WTC11 (cell line): ENCODE measurements around the gene SART1. TPM values are rescaled to one million over a fixed set of nuclear protein-coding genes. Genes with fewer than 3 reads are reported as not detected.

ENCODE experiments used
- ATF1 ChIP-seq: sonication (generic); formaldehyde crosslinking; IDR thresholded peaks from 2 replicates; pipeline ENCODE4 v1.8.1; 2023; ENCODE audit warnings: mild to moderate bottlenecking, moderate library complexity, missing genetic modification reagents
- ATF2 ChIP-seq: sonication (generic); formaldehyde crosslinking; IDR thresholded peaks from 2 replicates; pipeline ENCODE4 v1.8.1; 2022; ENCODE audit warnings: low read depth, missing genetic modification reagents, borderline replicate concordance
- ATF3 ChIP-seq: sonication (generic); formaldehyde crosslinking; conservative IDR thresholded peaks from 2 replicates; pipeline ENCODE4 v1.8.1; 2022; ENCODE audit warnings: mild to moderate bottlenecking, missing genetic modification reagents
- CBFB ChIP-seq: sonication (generic); formaldehyde crosslinking; IDR thresholded peaks from 2 replicates; pipeline ENCODE4 v1.8.1; 2022; ENCODE audit warnings: mild to moderate bottlenecking, low read depth, missing genetic modification reagents
- CREB1 ChIP-seq: sonication (generic); formaldehyde crosslinking; IDR thresholded peaks from 2 replicates; pipeline ENCODE4 v1.8.0; 2023; ENCODE audit warnings: mild to moderate bottlenecking, missing genetic modification reagents
- E2F1 ChIP-seq: sonication (generic); formaldehyde crosslinking; IDR thresholded peaks from 2 replicates; pipeline ENCODE4 v1.8.0; 2022; ENCODE audit warnings: mild to moderate bottlenecking, missing genetic modification reagents
- ELF4 ChIP-seq: sonication (generic); formaldehyde crosslinking; IDR thresholded peaks from 2 replicates; pipeline ENCODE4 v1.8.1; 2022; ENCODE audit warnings: low read depth, mild to moderate bottlenecking, moderate library complexity, missing genetic modification reagents
- EMX1 ChIP-seq: fragments of 250-450 bp; sonication (Bioruptor Pico); IDR thresholded peaks from 2 replicates; pipeline ENCODE4 v1.8.0; 2021; ENCODE audit warnings: mild to moderate bottlenecking
- FOXP4 ChIP-seq: sonication (generic); formaldehyde crosslinking; IDR thresholded peaks from 2 replicates; pipeline ENCODE4 v1.8.0; 2022; ENCODE audit warnings: mild to moderate bottlenecking, missing genetic modification reagents
- GABPB1 ChIP-seq: sonication (generic); formaldehyde crosslinking; IDR thresholded peaks from 2 replicates; pipeline ENCODE4 v1.8.1; 2023; ENCODE audit warnings: mild to moderate bottlenecking, missing genetic modification reagents
- GTF2I ChIP-seq: fragments of 250-450 bp; sonication (Bioruptor Pico); conservative IDR thresholded peaks from 2 replicates; pipeline ENCODE4 v1.4.0; 2021; ENCODE audit warnings: mild to moderate bottlenecking
- HMGA2 ChIP-seq: fragments of 250-450 bp; sonication (Bioruptor Pico); IDR thresholded peaks from 2 replicates; pipeline ENCODE4 v1.4.0; 2021; ENCODE audit warnings: mild to moderate bottlenecking, moderate library complexity
- IRF2 ChIP-seq: sonication (generic); formaldehyde crosslinking; IDR thresholded peaks from 2 replicates; pipeline ENCODE4 v1.8.0; 2022; ENCODE audit warnings: low read depth, missing genetic modification reagents, borderline replicate concordance
- JAZF1 ChIP-seq: fragments of 250-450 bp; sonication (Bioruptor Pico); IDR thresholded peaks from 2 replicates; pipeline ENCODE4 v1.9.0; 2021; ENCODE audit warnings: moderate library complexity, mild to moderate bottlenecking, inconsistent platforms
- MLX ChIP-seq: sonication (generic); formaldehyde crosslinking; IDR thresholded peaks from 2 replicates; pipeline ENCODE4 v1.8.1; 2023; ENCODE audit warnings: mild to moderate bottlenecking, missing genetic modification reagents, moderate library complexity
- NFATC4 ChIP-seq: fragments of 250-450 bp; sonication (Bioruptor Pico); IDR thresholded peaks from 2 replicates; pipeline ENCODE4 v1.9.0; 2021; ENCODE audit warnings: mild to moderate bottlenecking
- NFYB ChIP-seq: sonication (generic); formaldehyde crosslinking; conservative IDR thresholded peaks from 2 replicates; pipeline ENCODE4 v1.8.0; 2022; ENCODE audit warnings: low read depth, missing genetic modification reagents
- NR2C2 ChIP-seq: sonication (generic); formaldehyde crosslinking; IDR thresholded peaks from 2 replicates; pipeline ENCODE4 v1.8.0; 2022; ENCODE audit warnings: mild to moderate bottlenecking, missing genetic modification reagents
- OVOL2 ChIP-seq: fragments of 250-450 bp; sonication (Bioruptor Pico); IDR thresholded peaks from 2 replicates; pipeline ENCODE4 v1.9.0; 2021; ENCODE audit warnings: mild to moderate bottlenecking, borderline replicate concordance
- SMAD4 ChIP-seq: sonication (generic); formaldehyde crosslinking; IDR thresholded peaks from 2 replicates; pipeline ENCODE4 v1.8.0; 2022; ENCODE audit warnings: mild to moderate bottlenecking, missing genetic modification reagents
- SP1 ChIP-seq: sonication (generic); formaldehyde crosslinking; conservative IDR thresholded peaks from 2 replicates; pipeline ENCODE4 v1.8.1; 2022; ENCODE audit warnings: missing genetic modification reagents
- TCF7 ChIP-seq: sonication (generic); formaldehyde crosslinking; IDR thresholded peaks from 2 replicates; pipeline ENCODE4 v1.8.0; 2022; ENCODE audit warnings: mild to moderate bottlenecking, low read depth, missing genetic modification reagents, moderate library complexity
- ZNF138 ChIP-seq: sonication (generic); formaldehyde crosslinking; conservative IDR thresholded peaks from 2 replicates; pipeline ENCODE4 v1.8.1; 2022; ENCODE audit warnings: mild to moderate bottlenecking, moderate library complexity, missing genetic modification reagents
- ZNF396 ChIP-seq: fragments of 250-450 bp; sonication (Bioruptor Pico); IDR thresholded peaks from 2 replicates; pipeline ENCODE4 v1.8.0; 2021; ENCODE audit warnings: mild to moderate bottlenecking, moderate library complexity, borderline replicate concordance
- ZNF671 ChIP-seq: fragments of 250-450 bp; sonication (Bioruptor Pico); IDR thresholded peaks from 2 replicates; pipeline ENCODE4 v1.8.0; 2021; ENCODE audit warnings: mild to moderate bottlenecking
- ZSCAN18 ChIP-seq: fragments of 250-450 bp; sonication (Bioruptor Pico); IDR thresholded peaks from 2 replicates; pipeline ENCODE4 v2.1.2; 2022; ENCODE audit warnings: mild to moderate bottlenecking, moderate library complexity
- total RNA-seq: library from RNA; stranded (reverse); gene quantifications from 3 replicates; pipeline ENCODE4 v1.2.3, GENCODE V29; 2021
- TF ChIP-seq, protein P1 (sequence below): fragments of 250-450 bp; sonication (Bioruptor Pico); conservative IDR thresholded peaks from 2 replicates; pipeline ENCODE4 v1.9.0; 2021; ENCODE audit warnings: mild to moderate bottlenecking
- TF ChIP-seq, protein P2 (sequence below): sonication (generic); formaldehyde crosslinking; IDR thresholded peaks from 2 replicates; pipeline ENCODE4 v1.8.1; 2022; ENCODE audit warnings: mild to moderate bottlenecking, missing genetic modification reagents, moderate library complexity, borderline replicate concordance
- TF ChIP-seq, protein P3 (sequence below): sonication (generic); formaldehyde crosslinking; IDR thresholded peaks from 2 replicates; pipeline ENCODE4 v1.8.0; 2022; ENCODE audit warnings: mild to moderate bottlenecking, missing genetic modification reagents

SART1 gene
- total RNA-seq, 1 experiment from 2014 or later, result 57.0 TPM

DNA sequence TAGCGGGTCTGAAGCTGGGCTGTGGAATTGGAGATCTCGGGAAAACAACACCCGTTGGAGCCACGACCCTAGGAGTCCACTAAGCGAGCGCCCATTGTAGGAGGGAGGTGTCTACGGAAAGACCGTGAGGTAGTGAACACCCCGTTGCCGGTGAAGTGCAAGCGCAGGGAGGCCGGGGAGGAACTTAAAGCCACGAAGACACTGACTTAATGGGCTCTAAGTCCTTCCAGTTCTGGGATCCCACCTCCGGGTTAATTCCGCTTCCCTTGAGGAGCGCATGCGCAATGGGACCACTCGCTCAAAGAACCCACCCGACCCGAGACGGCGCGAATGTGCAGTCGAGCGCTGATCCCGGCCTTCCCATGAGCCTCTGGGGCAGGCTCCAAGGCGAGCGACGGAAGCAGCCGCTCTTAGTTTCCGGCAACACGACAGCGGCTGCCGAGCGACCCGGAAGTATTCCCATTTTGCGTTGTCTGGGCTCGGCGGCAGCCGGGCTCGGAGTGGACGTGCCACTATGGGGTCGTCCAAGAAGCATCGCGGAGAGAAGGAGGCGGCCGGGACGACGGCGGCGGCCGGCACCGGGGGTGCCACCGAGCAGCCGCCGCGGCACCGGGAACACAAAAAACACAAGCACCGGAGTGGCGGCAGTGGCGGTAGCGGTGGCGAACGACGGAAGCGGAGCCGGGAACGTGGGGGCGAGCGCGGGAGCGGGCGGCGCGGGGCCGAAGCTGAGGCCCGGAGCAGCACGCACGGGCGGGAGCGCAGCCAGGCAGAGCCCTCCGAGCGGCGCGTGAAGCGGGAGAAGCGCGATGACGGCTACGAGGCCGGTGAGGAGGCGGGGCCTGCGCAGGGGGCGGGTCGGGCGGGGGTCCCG is at the start of gene SART1 (continued):
- TF ChIP-seq IRF2 (CRISPR knock-in tag) (no peak), CBFB (CRISPR knock-in tag) (no peak), ATF2 (no peak), CREB1 (CRISPR knock-in tag) (no peak), ATF3 (CRISPR knock-in tag) (no peak), ZNF671 (CRISPR knock-in tag) (no peak), OVOL2 (CRISPR knock-in tag) (no peak), NR2C2 (CRISPR knock-in tag) (peak; percentile 95), ZNF396 (CRISPR knock-in tag) (no peak), E2F1 (0 out of 2 replicates have a peak, but pooled peaks have one; percentile 50), EMX1 (CRISPR knock-in tag) (no peak), ZNF138 (CRISPR knock-in tag) (no peak), JAZF1 (no peak), FOXP4 (CRISPR knock-in tag) (no peak), SMAD4 (CRISPR knock-in tag) (0 out of 2 replicates have a peak, but pooled peaks have one; percentile 17), GABPB1 (peak; percentile 82), TCF7 (CRISPR knock-in tag) (no peak), ZSCAN18 (CRISPR knock-in tag) (no peak), NFATC4 (CRISPR knock-in tag) (no peak), NFYB (CRISPR knock-in tag) (no peak), MLX (0 out of 2 replicates have a peak, but pooled peaks have one; percentile 42), ATF1 (no peak), HMGA2 (no peak), SP1 (CRISPR knock-in tag) (peak; percentile 83), GTF2I (CRISPR knock-in tag) (no peak), ELF4 (no peak)
- TF ChIP-seq, protein P1, sequence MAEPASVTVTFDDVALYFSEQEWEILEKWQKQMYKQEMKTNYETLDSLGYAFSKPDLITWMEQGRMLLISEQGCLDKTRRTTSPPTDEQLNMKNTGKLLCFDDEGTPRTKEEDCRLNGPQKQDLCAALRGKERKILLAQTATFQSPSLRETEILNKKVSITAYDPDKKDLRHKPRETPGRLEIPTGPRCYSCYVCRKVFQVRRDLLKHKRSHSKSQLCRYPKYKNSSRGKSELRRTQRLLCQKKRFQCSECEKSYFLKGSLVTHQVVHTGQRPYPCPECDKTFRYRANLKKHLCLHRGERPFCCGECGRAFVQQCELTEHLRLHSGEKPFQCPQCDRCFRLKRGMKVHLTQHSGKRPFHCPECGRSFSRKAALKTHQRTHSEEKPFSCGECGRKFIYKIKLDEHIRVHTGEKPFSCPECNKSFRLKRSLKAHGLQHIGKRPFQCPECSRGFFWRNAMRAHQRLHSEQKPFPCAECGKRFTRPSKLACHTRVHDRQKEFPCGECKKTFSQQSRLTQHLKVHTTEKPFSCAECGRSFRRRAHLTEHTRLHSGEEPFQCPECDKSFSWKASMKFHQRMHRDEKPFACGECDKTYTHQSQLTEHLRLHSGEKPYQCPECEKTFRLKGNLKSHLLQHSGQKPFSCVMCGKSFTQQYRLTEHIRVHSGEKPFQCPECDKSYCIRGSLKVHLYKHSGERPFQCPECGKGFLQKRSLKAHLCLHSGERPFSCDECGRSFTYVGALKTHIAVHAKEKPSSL (CRISPR knock-in tag), result no peak
- TF ChIP-seq, protein P2, sequence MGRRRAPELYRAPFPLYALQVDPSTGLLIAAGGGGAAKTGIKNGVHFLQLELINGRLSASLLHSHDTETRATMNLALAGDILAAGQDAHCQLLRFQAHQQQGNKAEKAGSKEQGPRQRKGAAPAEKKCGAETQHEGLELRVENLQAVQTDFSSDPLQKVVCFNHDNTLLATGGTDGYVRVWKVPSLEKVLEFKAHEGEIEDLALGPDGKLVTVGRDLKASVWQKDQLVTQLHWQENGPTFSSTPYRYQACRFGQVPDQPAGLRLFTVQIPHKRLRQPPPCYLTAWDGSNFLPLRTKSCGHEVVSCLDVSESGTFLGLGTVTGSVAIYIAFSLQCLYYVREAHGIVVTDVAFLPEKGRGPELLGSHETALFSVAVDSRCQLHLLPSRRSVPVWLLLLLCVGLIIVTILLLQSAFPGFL (CRISPR knock-in tag), result no peak
- TF ChIP-seq, protein P3, sequence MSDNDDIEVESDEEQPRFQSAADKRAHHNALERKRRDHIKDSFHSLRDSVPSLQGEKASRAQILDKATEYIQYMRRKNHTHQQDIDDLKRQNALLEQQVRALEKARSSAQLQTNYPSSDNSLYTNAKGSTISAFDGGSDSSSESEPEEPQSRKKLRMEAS (CRISPR knock-in tag), result peak; percentile 68
